K562 treated with DMSO at 1 percent for 4 hours (cell line): ENCODE results near the gene PABPC1L2A. TPM values are rescaled to one million over a fixed set of nuclear protein-coding genes. Genes with fewer than 3 reads are reported as not detected.

Source experiments
- total RNA-seq: library from RNA; unstranded; fragments of 300-600 nt; gene quantifications from 2 replicates; pipeline ENCODE4 v1.2.3, GENCODE V29; 2022; ENCODE audit not compliant: insufficient read depth

PABPC1L2A gene
- total RNA-seq: not detected in 2 replicates

DNA sequence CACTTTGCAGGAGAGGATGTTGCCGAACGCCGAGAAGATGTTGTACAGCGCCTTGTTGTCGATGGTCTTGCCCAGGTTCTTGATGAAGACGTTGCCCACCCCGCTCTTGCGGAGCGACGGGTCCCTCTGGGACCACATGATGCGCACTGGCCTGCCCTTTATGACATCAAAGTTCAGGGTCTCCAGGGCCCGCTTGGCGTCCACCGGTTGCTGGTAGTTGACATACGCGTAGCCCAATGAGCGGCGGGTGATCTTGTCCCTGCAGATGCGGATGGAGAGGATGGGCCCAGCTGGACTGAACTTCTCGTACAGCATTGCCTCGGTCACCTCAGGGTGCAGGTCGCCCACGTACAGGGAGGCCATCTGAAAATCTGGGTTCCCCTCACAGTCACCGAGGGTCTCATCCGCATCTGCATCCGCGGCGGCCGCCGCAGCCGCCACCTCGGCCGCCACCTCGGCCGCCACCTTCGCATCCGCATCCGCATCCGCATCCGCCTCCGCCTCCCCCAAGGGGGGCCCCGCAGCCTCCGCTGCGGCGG is at the start of gene PABPC1L2A:
Gene PABPC1L2A, minus strand, starts transcription at position 489 of the 539 bp plus-strand sequence. Its CDS starts 126 bp downstream, at position 363.

Other genes starting within 250 kb of the PABPC1L2A start
- not detected in 2 replicates for gene FAM236C, start 166.9 kb downstream of the PABPC1L2A start, total RNA-seq
- not detected in 2 replicates for gene FAM236A, start 141.3 kb downstream of the PABPC1L2A start, total RNA-seq
- gene DMRTC1, start 135.7 kb downstream of the PABPC1L2A start, total RNA-seq: not detected in 2 replicates
- not detected in 2 replicates for gene PABPC1L2B, start 76.6 kb downstream of the PABPC1L2A start, total RNA-seq
- not detected in 2 replicates for gene NAP1L2, start 135.3 kb upstream of the PABPC1L2A start, total RNA-seq